HG02571 (cell line): ENCODE measurements around the gene DPF3.

ENCODE experiments used
- ATAC-seq: cut with Tn5 transposase; IDR thresholded peaks from one replicate; pipeline ENCODE4 v1.9.1; 2021; ENCODE audit warnings: mild to moderate bottlenecking, moderate library complexity; ENCODE audit not compliant: unreplicated experiment

The DPF3 gene

DNA sequence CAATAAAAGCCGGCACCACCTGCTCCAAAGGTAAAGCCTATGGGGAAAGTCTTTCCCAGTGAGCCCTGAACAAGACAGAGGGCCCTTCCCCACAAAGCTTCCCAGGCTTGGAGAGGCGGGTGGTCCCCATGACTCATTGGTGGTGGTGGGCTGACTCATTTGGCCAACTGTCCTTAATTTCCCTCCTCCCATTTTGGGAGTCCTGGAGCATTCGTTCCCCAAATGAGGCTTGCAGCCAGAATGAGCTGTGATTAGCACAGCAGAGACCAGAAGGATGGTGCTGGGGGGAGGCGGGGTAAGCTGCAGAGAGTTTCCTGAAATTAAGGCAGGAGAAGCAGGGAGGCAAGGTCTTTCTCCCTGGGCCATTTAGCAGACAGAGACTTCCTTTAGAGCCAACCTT is 241.7 kb downstream of the DPF3 start:
- no peak for ATAC-seq

- ATAC-seq, result no peak
Measured at GRCh38 chr14:72651714-72652113, 242.2 kb downstream of the DPF3 start.

DNA sequence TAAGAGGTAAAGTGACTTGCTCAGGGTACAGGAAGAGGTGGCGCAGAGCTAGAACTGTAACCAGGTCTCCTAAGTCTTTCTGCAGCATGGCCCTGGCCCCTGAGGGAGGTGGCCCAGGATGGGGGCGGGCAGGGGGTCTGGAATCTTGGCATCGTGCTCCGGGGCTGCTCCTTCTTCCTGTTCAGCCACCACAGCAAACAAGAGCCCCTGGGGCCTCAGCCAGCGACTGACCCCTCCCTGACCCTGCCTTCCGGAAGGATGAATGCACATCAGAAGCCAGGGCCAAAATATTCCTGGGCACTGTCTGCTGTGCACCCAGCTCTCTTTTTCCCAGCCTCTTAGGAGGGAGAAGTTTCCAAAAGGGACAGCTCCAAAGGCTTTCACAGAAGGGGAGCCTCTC is 242.8 kb downstream of the DPF3 start:
- no peak for ATAC-seq

- no peak for ATAC-seq
Measured at GRCh38 chr14:72649603-72650227, 244.2 kb downstream of the DPF3 start.

DNA sequence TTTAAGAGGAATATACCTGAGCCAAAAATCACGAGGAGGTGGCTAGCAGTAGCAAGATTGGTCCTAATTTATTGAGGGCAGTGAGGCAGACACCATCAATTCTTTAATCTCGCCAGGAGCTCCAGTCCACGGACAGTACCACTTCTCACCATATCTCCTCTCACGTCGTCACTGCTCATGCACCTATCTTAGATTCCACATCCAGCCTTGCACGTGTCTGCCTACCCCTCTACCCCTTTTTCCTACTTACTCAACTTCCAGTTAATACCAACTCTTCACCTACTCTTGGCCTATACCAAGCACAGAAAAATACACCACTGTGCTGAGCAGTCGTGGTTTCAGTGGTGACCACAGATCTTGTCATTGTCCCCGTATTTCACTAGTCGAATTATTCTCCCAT is 246.1 kb downstream of the DPF3 start:
- ATAC-seq, result no peak

DNA sequence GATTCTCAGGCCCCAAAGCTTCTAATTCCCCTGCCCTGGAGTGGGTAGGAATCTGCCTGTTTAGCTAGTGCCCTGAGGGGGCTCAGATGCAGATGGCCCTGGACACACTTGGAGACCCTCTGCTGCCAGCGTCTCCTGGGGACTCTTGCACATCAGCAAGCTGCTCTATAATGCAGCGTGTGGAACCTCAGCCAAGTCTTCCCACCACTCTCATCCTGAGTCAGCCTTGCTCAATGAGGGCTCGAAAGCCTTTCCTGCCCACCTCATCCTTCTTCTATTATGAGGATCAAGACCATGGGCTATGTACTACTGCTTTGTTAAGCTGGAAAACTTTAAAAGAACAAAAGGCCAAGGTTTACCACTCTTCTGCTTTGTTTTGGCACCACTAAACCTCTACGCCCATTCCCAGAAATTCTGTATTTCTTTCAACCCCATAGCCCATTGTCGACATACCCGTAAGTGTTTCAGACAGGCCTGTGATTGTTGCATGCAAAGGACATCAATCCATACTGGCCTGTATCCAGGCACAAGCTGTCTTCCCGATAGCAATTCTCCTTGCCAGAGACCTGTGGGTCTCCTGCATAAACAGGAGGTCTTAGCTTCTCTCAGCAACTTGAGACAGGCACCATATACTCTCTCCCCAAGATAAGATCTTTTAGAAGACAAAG is 246.9 kb downstream of the DPF3 start:
- no peak for ATAC-seq

DNA sequence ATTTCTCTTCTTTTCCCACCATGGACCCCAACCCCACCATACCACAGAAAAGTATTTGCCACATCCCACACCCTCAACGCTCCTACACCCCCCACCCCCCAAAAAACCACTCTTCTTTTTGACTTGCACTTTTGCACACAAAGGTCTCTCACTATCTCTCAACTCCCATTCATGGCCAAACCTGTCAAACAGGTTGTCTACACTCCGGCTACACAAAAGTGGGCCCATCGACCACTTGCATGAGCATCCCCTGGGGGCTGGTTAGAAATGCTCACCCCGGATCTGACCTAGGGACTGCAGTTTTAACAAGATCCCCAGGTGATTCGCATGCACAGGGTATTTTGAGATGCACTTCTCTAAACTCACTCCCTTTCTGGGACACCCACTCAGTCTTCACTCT is 248.2 kb downstream of the DPF3 start:
- no peak for ATAC-seq

DNA sequence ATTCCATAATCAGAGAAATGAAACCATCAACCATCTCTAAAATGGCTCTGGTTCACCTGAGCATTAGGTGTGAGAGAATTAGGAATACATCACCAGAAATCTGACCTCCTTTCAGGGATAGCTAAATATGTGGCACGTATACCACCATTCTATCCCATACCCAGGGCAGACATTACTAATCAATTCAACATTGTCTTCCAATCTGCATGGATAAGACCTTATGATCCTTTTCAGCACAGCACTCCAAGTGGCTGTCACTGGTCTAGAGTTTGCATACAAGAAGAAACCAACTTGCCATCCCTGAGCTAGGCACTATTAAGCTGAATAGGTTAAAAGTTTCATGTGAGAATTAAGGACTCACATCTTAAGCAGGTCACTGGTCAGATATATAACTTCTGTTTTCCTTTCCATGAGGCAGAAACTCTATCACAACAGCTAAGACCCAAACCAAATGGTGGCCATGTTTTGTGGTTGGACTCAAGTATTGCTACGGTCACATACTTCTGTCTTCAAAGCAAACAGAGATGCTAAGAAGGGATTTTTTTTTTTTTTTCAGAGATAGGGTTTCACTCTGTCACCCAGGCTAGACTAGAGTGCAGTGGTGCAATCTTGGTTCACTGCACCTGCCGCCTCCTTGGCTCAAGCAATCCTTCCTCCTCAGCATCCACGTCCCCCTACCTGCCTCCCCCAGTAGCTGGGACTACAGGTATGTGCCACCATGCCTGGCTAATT is 249.0 kb downstream of the DPF3 start:
- no peak for ATAC-seq

DNA sequence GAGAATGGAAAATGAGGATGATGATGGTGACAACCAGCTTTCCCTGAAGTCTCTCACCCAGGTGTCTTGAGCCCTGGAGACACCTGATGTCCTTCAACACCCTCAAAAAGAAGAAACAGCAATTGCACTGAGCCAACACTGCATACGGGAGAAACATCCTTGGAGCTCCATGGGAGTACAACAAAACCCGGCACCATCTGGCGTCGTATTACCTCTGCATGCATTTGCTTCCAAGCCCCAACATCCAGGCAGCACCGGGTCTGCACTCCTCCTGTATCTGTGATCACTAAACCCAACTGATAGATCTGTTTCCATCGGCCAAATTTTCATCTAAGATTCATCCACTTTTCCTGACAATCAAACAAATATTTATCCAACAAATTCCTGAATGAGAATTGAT is 249.9 kb downstream of the DPF3 start:
- ATAC-seq, result no peak

DNA sequence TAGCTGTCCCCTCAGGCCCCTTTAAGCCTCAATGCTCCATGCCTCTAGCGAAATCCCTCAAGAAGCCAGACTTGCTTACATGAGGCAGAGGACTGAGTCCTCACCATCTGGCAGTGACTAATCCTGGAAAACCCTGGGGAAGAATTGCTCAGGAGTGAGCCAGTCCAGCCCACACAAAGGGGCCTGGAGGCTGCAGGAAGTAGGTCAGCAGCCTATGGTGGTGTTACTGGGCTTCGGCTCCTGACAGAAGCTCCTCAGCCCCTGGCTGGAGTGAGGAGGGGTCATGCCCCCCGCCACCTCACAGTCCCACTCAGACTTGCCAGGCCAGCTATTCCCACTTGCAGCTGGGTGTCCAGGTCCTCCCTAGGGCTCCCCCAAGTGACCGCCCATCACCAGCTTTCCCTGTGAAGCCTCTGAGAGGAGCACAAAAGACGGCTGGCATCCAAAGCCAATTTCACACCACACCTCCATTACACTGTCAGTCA is 250.5 kb downstream of the DPF3 start:
- ATAC-seq, result no peak

DNA sequence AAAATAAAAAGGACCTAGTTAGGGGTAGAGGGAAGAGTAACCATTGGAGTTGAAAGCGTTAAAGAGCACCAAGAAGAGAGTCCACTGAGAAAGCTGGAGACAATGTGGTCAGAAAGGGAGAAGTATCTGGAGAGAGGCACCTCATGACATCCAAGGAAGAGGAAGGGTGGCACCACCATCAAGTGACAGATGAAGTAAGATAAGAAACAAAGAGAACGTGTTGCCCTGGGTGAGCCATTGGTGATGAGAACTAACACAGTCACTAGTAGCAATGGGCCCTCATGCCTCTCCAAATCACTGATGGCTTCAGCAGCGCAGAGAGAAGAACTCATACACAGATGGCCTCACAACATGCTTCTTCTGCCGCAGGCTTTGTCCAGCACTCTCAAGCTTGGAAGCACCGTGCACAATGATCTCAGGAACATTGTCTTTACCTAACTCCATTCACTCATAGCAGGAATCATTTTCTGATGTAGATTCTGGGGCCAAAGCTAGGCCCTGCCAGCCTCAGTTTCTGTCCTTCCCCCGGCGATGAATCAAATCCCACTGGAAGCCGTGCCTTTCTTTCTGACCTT is 252.9 kb downstream of the DPF3 start:
- no peak for ATAC-seq

DNA sequence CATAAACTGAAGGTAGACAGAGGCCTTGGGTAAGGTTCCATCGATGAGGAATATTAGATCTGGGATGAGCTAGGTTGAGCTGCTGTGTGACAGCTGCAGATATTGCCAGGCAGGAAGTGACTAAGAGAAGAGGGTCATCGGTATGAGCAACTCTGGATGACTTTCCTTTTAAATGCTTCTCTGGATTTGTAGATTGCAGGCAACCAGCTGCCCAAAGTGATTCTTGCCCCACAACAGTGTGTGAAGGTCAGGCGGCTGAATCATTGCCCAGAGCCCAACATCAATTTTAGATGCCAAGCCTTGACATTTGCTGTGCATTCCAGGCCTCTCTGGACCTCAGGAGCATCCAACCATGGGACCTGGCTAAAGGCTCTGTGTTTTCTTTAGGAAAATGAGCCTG is 255.9 kb downstream of the DPF3 start:
- no peak for ATAC-seq

DNA sequence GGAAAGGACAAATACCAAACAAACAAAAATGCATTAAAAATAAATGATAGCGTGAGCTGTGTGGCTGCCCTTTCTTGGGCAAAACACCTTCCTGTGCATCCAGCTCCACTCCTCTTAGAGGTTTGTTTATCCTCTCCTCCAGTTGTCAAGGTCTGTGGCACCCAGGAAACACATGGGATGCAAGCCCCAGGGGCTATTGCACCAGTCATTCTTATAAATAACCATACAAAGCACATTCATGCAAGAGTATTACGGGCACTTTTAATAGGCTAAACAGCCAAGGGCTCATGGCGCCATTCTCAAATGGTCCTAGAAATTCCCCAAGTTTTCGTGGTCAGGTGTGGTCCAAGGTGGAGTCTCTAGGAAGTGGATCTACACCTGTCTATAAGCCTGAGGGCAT is 257.0 kb downstream of the DPF3 start:
- ATAC-seq, result no peak

- no peak for ATAC-seq
Measured at GRCh38 chr14:72636094-72636493, 257.8 kb downstream of the DPF3 start.

GRCh38 chr14:72634691-72635616 is 258.9 kb downstream of the DPF3 start:
- ATAC-seq, result no peak

DNA sequence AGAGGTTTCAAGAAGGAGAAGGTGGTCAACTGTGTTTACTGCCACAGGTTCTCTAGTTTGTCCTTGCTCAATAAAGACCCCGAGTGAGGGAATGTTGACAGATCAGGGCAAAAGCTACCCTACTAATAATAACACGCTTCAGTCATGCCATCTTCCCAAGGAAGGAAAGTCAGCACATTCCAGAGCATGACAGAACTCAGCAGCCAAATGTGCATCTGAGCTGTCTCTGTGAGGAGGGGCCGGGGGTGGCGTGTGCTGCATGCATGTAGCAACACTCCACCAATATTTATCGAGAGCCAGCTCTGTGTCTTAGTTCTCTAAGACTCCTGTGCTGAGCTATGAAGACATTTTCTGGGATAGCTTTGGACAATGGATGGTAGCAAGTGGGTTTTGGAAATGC is 260.4 kb downstream of the DPF3 start:
- ATAC-seq, result no peak

GRCh38 chr14:72632727-72633126 is 261.2 kb downstream of the DPF3 start:
- ATAC-seq, result no peak

DNA sequence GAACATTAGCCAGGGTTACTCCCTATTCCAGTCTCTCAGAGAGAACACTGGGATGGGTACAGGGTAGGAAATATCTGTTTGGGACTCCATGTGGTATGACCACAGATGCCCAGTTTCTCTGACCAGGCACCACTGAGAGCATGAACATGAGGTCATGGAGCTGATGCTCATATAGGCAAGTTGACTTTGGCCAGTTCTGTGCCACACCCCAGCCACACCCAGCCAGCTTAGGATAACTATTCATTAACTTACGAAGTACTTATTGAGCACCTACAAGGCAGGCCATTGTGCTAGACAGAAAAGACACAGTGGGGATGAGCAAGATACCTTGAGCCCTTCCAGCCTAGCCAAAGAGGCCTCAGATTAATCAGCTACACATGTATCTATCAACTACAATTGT is 262.5 kb downstream of the DPF3 start:
- ATAC-seq, result no peak

GRCh38 chr14:72630374-72630773 is 263.5 kb downstream of the DPF3 start:
- no peak for ATAC-seq

- ATAC-seq, result no peak
Measured at GRCh38 chr14:72629534-72629933, 264.4 kb downstream of the DPF3 start.

DNA sequence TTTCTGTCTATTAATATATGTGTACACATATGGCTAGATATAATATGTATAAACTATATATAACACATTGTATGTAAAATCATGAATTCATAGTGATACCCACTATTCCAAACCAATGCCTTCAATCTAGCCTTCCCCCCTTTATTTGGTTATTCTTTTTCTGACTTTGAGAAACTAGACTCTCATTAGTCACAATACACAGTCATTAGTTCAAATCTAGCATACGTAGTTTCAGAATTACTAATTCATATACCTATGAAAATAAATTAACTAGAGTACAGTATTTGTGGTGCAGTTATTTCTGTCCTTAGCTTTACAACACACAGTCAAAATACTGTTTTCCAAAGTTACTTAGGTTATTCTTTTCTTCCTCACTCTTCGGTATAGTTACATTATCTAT is 268.2 kb downstream of the DPF3 start:
- no peak for ATAC-seq
